ENCODE measurements around the gene MORC2. TPM values are rescaled to one million over a fixed set of nuclear protein-coding genes. Genes with fewer than 3 reads are reported as not detected.

The MORC2 gene
- total RNA-seq, 4 donors from 2014 or later: 23.5 to 39.6 (median 29.5) TPM

DNA sequence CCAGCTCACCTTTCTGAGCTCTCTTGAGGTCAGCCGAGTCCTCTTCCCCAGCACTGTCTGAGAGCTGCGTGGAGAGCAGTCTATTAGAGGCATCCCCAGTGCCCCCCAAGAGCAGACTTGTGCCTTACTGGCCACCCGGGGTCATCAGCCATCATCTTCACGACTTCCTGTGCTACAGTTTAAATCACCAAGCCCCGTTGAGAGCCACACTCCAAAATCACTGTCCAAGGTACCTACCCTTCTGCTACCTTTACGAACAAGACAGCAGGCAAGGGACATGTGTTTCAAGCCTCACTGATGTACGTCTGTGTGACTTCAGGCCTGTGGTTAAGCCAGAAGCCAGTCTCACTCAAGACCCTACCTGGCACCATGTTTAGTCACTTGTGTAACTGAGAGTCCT is 35.1 kb downstream of the MORC2 start:
- no peaks in the 10 kb centered on the region for H3K4me1 ChIP-seq
- DNase-seq: no peak
- H3K9me3 ChIP-seq: no peaks in the 10 kb centered on the region
- no peak overlapping the region for H3K27ac ChIP-seq
- no peaks in the 10 kb centered on the region for H3K27me3 ChIP-seq
- no peak overlapping the region for H3K4me3 ChIP-seq
- TF ChIP-seq POLR2A (IDR thresholded peaks at IDR 0.05): no peak
- no peak for TF ChIP-seq CTCF (IDR thresholded peaks at IDR 0.05)
- H3K36me3 ChIP-seq: peaks cover 0 to 97% (median 0%) of the 10 kb centered on the region in 3 donors

DNA sequence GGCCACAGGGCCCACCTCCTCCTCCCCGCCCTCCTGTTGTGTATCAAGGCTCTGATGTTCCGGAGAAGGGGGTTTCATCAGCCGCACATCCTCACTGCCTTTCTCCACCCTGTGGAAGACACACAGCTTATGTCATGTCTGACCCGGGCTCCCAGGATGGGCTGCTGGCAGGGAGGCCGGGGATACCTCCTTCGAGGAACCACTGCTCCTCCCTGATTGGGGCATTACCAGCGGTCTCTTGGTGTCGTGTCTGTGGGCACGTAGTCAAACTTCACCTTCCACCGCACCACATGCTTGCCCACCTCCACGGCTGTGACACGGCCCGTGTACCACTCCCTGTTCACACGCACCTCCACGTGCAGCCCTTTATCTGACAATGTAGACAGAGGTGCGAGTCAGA is 35.9 kb downstream of the MORC2 start:
- Histone ChIP-seq H3K36me3 (peaks cover 0 to 97% (median 0%) of the 10 kb centered on the region in 3 donors), H3K4me1 (no peaks in the 10 kb centered on the region), H3K4me3 (no peak overlapping the region), H3K27me3 (no peaks in the 10 kb centered on the region), H3K9me3 (no peaks in the 10 kb centered on the region), H3K27ac (no peak overlapping the region)
- DNase-seq: no peak
- TF ChIP-seq CTCF (IDR thresholded peaks at IDR 0.05): no peak
- TF ChIP-seq POLR2A (IDR thresholded peaks at IDR 0.05): no peak

DNA sequence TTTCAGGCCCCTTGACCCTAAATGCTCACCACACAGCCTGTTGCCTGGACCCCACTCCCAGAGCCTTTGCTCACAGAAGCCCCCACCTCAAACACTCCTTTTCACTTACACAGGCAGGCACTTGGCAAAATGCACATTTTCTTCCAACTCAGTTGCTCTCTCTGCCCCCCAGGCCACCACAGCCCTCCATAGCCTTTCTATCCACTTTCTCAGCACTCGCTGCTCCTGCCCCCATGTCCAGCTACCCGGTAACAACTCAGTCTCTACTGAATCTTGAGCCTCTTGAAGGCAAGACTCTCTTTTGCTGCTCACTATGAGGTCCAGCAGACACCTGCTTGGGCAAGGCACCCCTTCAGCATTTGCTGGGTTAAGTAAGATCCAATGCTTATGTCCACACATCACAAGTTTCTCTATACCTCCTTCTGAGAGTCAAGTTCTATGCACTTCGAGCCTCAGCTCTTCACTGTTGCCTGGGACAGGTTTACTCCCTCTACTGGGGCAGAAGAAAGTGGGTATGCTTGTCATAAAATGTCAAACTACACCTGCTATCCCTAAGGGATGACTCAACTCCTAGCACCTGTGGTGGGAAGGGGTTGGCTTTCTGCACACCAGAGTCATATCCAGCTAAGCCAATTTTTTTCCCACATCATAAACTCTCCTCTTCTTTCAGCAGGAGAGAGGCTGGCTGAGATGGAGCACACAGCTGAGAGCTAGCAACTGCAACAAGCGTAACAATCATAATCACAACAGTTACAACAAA is 36.9 kb downstream of the MORC2 start:
- Histone ChIP-seq H3K36me3 (peaks cover 0 to 94% (median 0%) of the 10 kb centered on the region in 3 donors), H3K27ac (no peak overlapping the region), H3K4me1 (no peaks in the 10 kb centered on the region), H3K9me3 (no peaks in the 10 kb centered on the region), H3K4me3 (no peak overlapping the region), H3K27me3 (no peaks in the 10 kb centered on the region)
- TF ChIP-seq CTCF (IDR thresholded peaks at IDR 0.05) (no peak), POLR2A (IDR thresholded peaks at IDR 0.05) (no peak)
- no peak for DNase-seq

- no peaks in the 10 kb centered on the region for H3K27me3 ChIP-seq
- peaks cover 0 to 90% (median 0%) of the 10 kb centered on the region in 3 donors for H3K36me3 ChIP-seq
- H3K27ac ChIP-seq: no peak overlapping the region
- H3K9me3 ChIP-seq: no peaks in the 10 kb centered on the region
- no peak for TF ChIP-seq CTCF (IDR thresholded peaks at IDR 0.05)
- no peak for TF ChIP-seq POLR2A (IDR thresholded peaks at IDR 0.05)
- H3K4me1 ChIP-seq: no peaks in the 10 kb centered on the region
- DNase-seq: no peak
- H3K4me3 ChIP-seq: no peak overlapping the region
These were observed 38.3 kb downstream of the MORC2 start for GRCh38 chr22:30930228-30930627.

GRCh38 chr22:30928401-30928800 is 40.2 kb downstream of the MORC2 start:
- DNase-seq: no peak
- TF ChIP-seq POLR2A (IDR thresholded peaks at IDR 0.05) (no peak), CTCF (IDR thresholded peaks at IDR 0.05) (no peak)
- H3K4me1 ChIP-seq: no peaks in the 10 kb centered on the region
- no peak overlapping the region for H3K4me3 ChIP-seq
- no peaks in the 10 kb centered on the region for H3K9me3 ChIP-seq
- no peak overlapping the region for H3K27ac ChIP-seq
- H3K36me3 ChIP-seq: peaks cover 0 to 73% (median 0%) of the 10 kb centered on the region in 3 donors
- H3K27me3 ChIP-seq: no peaks in the 10 kb centered on the region
